CD1c-positive myeloid dendritic cell (primary cell): ENCODE data around the gene SOX13.
A peak's percentile ranks its signal among the peaks of the same experiment; 100 is the strongest.

ENCODE experiments used
- DNase-seq: peaks from one replicate; pipeline ENCODE4 v3.0.0-alpha.2; 2016; ENCODE audit errors: extremely low spot score

Gene SOX13

DNA sequence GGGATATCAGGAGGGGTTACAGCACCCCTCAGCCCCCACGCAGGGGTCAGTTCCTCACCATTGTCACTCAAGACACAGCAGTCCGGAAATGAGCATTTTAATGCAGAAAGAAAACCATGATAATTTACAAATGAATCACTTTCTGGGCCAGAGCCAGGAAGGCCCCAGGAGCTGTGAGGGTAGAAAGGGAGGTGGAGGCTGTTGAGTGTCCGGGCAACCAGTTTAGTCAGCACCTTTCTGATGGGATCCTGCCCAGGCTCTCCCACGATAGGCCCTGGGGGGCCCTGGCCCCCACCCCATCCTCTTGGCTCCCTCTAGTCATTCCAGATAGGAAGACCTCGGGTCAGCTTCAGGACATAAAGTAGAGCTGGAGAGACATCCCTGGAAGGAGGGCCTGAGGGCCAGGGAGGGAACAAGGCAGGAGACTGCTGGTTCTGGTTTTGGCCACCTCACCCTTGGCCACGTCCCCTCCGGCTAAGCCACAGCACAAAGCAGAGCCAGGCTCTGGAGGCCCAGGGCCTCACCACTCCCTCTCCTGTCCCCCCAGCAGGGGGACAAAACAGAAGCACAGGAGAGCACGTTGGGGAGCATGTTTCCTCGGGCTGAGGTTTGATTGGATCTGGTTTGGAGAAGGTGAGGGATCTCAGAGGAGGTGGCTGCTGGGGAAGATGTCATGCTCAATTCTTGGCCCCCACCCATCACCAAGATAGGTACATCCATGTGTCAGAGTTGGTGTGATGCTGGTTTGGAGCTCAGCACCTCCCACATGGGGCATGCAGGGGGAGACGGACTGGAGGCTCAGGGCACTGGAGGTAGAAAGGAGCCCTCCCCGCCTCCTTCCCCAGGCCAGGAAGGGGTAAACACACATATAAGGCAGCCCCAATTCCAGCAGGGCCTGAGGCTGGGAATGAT, 58.3 kb downstream of the SOX13 start:
- DNase-seq, result no peak

GRCh38 chr1:204131978-204132377, 59.1 kb downstream of the SOX13 start:
- DNase-seq, result no peak

- DNase-seq, result no peak
These were observed 59.8 kb downstream of the SOX13 start for GRCh38 chr1:204132718-204133117.

GRCh38 chr1:204134103-204134502, 61.2 kb downstream of the SOX13 start:
- no peak for DNase-seq

- no peak for DNase-seq
These were observed 63.9 kb downstream of the SOX13 start for GRCh38 chr1:204136814-204137213.

GRCh38 chr1:204139088-204139487, 66.2 kb downstream of the SOX13 start:
- DNase-seq, result no peak

DNA sequence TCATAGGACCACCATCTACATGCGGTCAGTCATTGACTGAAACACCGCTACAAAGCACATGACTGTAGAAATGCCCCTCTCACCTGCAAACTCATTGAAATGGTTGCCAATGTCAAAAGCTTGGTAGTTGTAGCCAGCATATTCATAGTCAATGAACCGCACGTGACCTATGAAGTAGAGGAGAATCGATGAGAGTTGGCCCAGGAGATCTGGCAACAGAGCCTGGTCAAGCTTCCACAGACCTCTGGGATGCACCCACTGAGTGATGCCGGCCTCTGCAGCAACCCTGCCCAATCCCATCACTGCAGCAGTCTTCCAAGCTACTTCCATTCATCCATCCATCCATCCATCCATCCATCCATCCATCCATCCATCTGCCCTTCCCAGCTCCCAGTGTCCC, 67.0 kb downstream of the SOX13 start:
- no peak for DNase-seq

GRCh38 chr1:204141131-204141530, 68.2 kb downstream of the SOX13 start:
- no peak for DNase-seq

DNA sequence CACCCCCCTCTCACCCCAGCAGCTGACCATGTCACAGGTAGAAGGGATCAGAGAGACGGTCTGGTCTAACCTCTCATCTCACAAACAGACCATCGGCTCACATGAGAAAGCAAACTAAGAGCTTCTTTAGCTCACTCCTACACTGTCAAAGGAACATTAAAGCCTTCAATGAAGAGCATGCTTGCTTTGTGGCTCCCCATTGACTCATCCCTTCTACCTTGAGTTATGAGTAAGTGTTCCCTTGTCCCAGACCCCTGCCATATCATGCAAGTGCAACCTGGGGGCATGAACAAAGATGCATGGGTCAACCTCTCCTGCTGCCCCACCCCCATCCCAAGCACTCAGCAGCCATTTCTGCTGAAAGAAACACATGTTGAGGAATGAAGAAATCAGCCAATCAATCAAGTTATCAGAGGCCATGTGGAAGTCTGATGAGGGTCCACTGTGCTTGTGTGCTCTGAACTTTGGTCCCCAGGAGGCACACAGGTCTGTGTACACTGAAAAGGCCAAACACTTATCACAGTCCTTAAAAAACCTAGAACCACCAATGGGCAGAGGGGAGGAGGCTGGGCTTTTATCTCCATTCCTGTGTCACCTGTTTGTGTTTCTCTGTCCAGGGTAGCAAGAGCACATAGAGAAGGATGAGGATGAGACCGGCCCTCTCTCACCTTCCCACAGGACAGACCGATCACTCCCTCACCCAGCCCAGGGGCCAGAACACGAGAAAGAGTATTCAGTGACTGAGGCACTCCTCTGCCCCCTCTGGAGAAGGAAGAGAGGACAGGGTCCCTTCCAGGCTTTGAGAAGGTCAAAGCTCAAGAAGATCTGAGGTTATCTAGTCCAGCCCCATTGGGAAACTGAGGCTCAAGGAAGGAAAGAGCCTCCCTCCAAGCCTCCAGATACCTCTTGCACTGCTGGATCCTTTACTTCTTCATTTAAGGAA, 69.4 kb downstream of the SOX13 start:
- DNase-seq, result no peak

- no peak for DNase-seq
These were observed 70.5 kb downstream of the SOX13 start for GRCh38 chr1:204143276-204144041.

DNA sequence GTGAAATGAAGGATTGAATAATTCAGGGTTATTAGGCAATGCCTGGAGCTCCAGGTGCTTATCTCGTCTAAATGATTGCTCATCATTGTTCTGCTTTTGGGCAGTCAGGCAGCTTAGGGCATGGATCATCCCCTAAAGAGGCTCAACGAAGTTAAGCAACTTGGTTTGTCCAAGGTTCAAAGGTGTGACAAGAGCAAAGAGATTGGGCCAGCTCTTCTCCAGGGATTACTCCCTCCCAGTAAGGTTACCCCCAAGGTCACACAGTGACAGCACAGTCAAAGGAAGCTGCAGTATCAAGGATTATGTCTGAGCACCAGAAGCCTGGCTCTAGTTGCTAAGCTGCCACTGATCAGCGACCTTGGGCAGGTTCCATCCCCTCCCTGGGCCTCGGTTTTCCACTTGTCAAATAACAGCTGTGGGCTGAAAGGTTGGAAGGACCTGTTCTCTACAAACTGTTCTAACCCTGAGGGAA, 72.2 kb downstream of the SOX13 start:
- no peak for DNase-seq

DNA sequence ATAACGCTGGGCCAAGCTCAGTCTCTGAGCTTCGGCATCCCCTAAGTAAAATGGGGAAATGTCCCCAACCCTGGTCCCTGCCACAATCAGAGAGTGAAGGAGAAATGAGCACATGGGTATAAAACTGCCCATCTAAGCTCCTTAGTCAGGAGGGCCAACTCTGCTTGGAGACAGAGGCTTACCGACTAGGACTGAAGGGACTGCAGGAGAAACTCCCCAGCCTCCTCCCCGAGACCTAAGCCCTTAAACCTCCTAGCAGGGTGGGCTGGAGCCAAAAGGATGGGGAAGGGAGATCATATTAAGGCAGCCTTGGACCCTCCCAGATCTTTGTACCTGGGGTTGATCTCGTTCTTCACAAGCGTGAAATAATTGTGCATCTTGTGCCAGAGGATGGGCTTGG, 73.4 kb downstream of the SOX13 start:
- no peak for DNase-seq

GRCh38 chr1:204146965-204147364, 74.0 kb downstream of the SOX13 start:
- DNase-seq, result no peak

DNA sequence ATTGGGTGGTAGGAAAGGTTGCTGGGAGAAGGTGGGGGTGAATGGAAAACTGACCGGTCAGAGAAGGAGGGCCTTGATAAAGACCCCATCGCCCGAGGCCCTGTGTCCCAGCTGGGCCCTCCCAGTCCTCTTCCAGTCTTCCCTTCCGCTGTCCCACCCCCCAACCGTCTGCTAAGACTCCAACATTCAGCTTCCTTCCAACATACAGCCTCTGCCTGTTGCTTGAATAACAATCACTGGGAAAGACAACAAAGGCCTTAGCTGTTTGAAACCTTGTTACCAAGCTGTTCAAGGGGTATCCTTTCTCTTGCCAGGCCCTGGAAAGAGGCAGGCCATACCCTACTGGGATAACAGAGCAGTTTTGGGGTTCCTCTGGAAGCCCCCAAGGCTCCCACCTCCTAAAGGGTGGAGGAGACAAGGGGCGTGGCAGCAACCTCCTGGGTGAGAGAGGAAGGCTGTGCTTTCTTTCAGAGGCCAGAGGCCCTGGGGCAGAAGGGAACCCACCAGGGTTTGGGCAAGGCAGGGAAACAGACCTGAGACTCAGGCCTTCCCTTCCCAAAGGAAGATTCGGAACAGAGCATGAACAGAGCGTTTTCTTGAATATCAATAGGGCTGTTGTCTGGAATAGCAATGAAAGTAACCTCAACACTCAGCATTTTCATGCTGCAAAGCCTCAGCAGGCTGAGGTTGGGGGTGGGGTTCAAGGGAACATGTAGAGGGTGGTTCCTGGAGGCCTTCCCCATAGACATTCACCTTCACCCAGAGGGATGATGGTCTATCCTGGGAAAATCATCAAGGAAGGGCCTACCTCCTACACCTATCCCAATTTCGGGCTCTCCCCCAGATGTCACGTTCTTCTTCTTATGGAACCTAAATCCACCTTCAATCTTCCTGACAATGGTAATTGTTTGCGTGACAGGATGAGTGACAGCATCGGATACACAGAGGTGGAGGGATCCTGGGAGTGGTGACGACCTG, 74.8 kb downstream of the SOX13 start:
- DNase-seq, result no peak

- no peak for DNase-seq
These were observed 76.2 kb downstream of the SOX13 start for GRCh38 chr1:204149107-204149506.

DNA sequence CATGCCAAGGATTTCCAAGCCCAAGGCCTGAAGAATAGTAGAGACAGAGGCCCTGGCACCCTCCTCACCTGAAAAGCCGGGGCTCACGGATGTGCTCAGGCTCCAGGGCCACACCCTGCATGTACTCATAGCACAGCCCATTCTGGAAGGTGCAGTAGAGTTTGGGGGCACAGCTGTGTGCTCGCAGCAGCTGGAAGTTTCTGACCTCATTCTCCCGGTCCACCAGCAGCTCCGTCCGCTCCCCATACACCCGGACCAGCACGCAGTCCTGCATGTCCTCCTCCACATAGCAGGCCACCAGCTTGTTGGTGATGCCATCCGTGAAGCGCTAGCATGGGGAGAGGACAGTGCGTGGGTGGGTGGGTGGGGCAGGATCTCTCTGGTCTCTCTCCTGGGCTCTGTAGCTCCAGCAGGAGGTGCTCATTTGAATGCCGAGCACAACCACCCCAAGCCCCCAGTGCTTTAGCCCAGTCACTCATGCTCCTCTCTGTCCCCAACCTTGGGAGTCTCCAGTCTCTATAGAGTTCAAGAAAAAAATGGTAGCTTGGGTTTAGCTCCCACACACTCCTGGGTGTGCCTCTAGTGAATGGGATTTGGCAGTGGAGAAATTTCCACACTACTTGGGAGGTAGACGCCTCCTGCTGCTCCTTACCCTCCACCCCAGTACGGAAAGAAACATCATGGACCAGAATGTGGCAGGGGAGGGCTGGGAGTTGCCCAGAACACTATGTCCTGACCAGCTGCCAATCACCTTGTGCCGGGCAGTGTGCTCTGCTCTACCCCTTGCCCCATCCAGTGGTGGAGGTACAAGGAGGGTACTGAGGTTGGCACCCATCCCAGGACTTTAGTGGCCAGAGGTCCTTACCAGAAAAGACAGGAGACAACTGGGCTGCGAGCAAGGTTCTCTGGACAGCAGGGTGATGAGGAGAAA, 77.0 kb downstream of the SOX13 start:
- DNase-seq, result no peak

- DNase-seq, result no peak
These were observed 78.0 kb downstream of the SOX13 start for GRCh38 chr1:204150702-204151551.

GRCh38 chr1:204151552-204152309, 78.8 kb downstream of the SOX13 start, which contains the start of gene ETNK2:
TSS of gene ETNK2 (minus strand) at chr1:204152044. CDS start at chr1:204151852, 192 bp downstream.
- DNase-seq, result peak; percentile 75
